CD4-positive, alpha-beta T cell treated with Interleukin-6 at 100 ng/mL for 8 hours (primary cell): Measurements from ENCODE around the gene GOT1.

Source experiments
- DNase-seq: peaks from one replicate; pipeline ENCODE4 v3.0.0-alpha.2; 2020; ENCODE audit warnings: mixed read lengths, low spot score

Gene GOT1

GRCh38 chr10:99395750-99396445, 34.5 kb downstream of the GOT1 start:
- no peak for DNase-seq

GRCh38 chr10:99394761-99395386, 35.5 kb downstream of the GOT1 start:
- DNase-seq = no peak

DNA sequence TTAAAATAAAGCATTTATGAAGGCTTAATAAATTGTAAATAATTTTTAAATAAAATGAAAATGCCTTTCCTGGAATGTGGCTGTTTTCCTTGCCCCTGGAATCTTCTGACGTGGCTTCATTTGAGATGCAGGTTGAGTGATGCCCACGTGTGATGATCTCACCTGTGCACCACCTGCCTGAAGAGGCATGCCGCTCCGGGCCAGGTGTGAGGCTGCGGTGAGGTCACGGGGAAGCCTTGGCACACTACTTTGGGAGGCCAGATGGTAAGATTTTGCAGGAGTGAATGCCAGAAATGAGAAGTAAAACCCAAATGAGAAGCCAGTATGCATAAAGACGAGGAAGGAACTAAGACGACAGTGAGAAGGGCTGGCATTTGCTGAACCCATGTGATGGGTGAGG, 36.2 kb downstream of the GOT1 start:
- DNase-seq = no peak

DNA sequence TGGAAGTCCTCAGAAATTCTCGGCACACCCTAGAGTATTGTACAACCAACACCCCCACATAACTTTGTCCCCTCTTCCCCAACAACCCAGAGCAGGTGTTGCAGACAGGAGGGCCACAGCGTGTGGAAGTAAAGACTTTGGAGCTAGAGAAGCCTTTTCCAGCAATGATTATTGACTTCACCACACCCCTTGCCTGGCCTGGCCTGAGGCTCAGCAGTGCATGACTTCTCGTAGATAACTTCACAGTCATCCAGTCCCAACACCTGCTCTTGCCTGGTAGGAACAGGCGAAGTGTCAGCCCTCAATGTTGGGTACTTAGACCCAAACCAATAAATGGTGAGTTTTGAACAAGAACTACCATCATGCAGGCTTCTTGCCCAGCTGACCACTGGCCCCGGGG, 36.7 kb downstream of the GOT1 start:
- DNase-seq = no peak

GRCh38 chr10:99393036-99393435, 37.4 kb downstream of the GOT1 start:
- no peak for DNase-seq

DNA sequence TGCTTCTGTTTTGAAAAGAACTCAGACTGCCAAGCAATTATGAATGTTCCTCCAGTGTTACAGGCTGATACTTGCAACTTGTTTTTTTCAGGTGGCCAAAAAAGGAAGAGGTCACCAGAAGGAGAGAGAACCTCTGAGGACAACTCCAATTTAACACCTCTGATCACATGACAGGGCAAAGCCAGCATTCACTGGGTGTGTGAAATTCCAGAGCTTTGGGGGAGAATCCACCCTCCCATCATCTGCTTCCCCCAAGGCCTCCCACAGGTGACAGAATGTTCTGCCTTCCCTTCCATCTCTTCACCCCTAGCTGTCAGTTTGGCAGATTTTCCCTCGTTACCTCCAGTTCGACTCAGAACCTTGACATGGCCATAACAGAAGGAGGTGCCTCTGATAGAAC, 39.1 kb downstream of the GOT1 start:
- no peak for DNase-seq

- DNase-seq = no peak
These were observed 40.5 kb downstream of the GOT1 start for GRCh38 chr10:99389729-99390480.

DNA sequence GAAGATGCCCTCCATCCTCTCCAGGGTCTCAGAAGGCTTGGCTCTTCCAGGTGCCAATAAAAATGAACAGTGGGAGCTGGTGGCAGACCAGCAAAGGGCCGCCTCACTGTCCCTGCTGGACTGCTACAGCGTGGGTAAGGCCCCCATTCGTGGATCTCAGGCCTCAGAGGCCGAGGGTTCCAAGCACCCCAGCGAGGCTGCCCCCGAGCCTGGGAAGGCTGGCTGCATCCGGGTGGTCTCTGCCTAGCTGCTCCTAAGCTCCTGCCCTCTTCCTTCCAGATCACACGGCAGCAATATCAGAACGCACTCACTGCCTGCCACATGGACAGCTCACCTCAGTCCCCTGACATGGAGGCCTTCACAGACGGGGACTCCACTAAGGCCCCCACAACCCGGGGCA, 42.9 kb downstream of the GOT1 start:
- DNase-seq = no peak

DNA sequence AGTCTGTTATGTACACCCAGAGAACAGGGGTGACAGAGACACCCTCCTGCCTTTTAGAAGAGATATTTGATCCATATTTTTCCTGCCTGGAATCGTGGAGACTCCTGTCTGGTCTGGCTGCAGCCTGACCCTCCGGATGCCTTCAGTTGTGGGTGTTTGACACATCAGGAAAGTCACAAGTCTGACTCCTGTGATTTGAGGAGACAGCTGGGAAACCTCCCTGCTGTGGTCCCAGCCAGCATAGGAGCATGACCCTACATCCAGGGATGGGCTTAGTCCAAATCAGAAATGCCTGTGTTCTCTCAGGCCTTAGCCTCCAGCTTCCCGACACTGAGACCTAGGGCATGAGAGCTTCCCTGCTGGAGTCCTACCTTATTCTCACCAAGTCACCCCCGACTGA, 43.4 kb downstream of the GOT1 start:
- no peak for DNase-seq

GRCh38 chr10:99382176-99382575, 48.2 kb downstream of the GOT1 start:
- DNase-seq = no peak

- DNase-seq = no peak
These were observed 55.0 kb downstream of the GOT1 start for GRCh38 chr10:99375426-99375825.

GRCh38 chr10:99374972-99375371, 55.5 kb downstream of the GOT1 start:
- no peak for DNase-seq

DNA sequence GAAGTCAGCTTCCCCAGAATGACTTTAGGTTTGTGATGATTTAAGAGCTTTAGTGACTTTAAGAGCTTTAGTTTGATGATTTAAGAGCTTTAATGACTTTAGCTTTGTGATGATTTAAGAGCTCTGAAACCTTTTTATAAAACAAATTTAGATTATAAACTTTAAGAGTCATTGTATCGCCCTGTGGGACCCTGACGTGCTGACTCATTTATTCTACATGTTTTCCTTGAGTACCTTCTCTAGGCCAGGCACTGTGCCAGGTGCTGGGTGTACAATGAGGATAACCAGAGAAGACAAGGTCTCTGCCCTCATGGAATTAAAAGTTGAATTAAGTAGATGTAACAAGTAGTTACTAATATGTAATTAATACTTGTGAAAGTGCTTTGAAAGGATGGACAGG, 55.9 kb downstream of the GOT1 start:
- DNase-seq = no peak

DNA sequence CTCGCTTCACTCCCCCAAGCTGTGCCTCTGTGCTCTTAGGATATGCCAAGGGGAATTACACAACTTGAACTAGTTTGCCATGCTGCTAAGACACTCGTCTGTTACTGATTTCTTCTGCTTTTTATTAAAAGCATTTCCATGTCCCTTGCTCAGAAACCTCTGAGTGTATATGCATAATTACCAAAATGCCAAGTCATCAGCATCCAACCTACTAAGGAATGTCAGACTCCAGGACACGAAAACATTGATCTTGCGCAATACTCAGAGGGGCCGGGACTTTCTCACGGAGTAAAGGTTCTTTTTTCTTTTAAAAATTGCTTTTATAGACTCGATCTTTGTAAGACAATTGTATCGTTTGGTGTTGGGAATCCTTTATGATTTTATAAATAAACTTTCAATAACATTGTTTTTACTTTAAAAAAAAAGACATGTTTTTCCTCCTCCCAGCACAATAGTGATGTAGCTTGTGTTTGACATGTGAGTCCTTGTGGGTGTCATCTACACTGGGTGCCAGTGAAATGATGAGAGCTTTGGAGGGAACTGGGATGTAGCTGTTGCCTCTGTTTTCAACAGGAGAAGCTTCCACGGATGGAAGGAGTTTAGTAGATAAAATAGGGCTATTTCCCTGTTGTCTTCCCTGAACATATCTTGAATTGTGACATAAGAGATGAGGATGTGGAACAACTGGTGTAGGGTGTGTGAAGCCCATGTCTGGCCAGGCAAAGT, 57.7 kb downstream of the GOT1 start:
- no peak for DNase-seq

GRCh38 chr10:99370993-99371392, 59.4 kb downstream of the GOT1 start:
- no peak for DNase-seq

- DNase-seq = no peak
These were observed 60.9 kb downstream of the GOT1 start for GRCh38 chr10:99369551-99369950.

DNA sequence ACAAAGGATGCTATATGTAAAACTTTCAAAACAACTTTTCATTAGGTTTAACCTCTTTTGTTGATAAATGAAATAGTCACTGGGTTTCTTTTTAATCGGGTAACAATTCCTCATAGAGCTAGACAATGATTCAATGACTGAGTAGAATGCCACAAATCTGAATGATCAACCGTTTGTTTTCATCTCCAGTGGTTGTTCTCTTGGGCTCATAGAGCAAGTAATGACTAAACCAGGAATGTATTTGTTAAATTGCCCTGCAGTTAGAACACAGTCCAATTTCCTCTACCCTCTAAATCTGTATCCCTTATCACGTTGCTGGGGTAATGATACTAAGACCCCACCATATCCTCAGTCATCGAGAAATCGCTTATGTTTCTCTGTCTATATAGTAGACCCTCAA, 61.3 kb downstream of the GOT1 start:
- no peak for DNase-seq

GRCh38 chr10:99368646-99369045, 61.8 kb downstream of the GOT1 start:
- DNase-seq = no peak

- no peak for DNase-seq
These were observed 63.8 kb downstream of the GOT1 start for GRCh38 chr10:99366666-99367065.

- no peak for DNase-seq
These were observed 64.7 kb downstream of the GOT1 start for GRCh38 chr10:99365736-99366135.

DNA sequence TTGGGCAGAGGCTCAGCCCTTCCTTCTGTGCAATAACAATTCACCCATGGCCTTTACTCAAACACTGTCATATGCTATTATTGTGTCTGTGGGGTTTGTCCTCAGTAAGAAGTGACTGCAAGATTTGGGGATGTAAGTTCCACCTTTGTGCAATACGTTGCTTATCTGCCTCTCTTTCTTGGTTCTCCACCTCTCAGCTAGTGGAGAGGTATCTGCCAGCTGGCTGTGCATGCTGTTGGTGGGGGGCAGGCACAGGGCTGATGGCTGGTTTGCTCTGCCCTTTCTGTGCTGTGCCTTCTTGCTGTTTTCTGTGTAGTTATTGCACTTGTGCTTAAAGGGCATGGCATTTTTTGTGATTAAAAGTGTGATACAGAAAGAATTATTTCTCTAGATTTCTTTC, 65.1 kb downstream of the GOT1 start:
- DNase-seq = no peak

DNA sequence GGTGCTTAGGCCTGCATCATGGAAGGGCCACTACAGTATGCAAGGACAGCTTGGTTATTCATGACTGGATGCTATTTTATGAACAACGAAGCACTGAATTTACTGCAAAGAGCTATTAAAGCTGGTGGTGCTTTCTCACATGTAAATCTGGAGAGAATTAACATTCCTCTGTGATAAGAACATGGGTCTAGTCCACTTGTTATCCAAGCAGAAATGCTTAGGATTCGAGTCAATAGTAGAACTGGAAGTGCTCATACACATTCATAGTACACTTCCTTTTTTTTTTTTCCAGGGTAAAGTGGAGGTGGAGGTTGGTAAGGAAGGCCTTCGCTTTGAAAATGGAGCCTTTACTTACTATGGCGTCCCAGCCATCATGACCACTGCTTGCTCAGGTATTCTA, 66.3 kb downstream of the GOT1 start:
- no peak for DNase-seq

GRCh38 chr10:99360934-99361333, 69.5 kb downstream of the GOT1 start:
- no peak for DNase-seq
